Mucosa of descending colon (tissue), 3 donors: ENCODE measurements around the gene TCF12. TPM values are rescaled to one million over a fixed set of nuclear protein-coding genes. Genes with fewer than 3 reads are reported as not detected.
A peak's percentile ranks its signal among the peaks of the same experiment; 100 is the strongest.

Experiments used
- ATAC-seq: fragments of 200-7000 bp; cut with Tn5 transposase; one replicate; pipeline ENCODE4 v1.9.1; 2020; ENCODE audit warnings: mild to moderate bottlenecking, moderate library complexity
- DNase-seq, 3 donors: peaks; one replicate each; pipeline ENCODE4 v3.0.0-alpha.2; 2020
- H3K36me3 ChIP-seq: fragments of 200-600 bp; one replicate; pipeline ENCODE4 v1.8.0; 2021; ENCODE audit warnings: low read depth, mild to moderate bottlenecking
- H3K4me1 ChIP-seq: fragments of 200-600 bp; one replicate; pipeline ENCODE4 v1.8.0; 2021; ENCODE audit warnings: low read depth, mild to moderate bottlenecking
- H3K4me3 ChIP-seq: fragments of 200-600 bp; one replicate; pipeline ENCODE4 v1.8.0; 2021; ENCODE audit warnings: mild to moderate bottlenecking
- H3K9me3 ChIP-seq: fragments of 200-600 bp; one replicate; pipeline ENCODE4 v1.8.0; 2021; ENCODE audit warnings: mild to moderate bottlenecking
- intact Hi-C, 2 donors: fragments of 100-400 bp; cut with DNase I in 1 of 2; cut with micrococcal nuclease in 1 of 2; formaldehyde crosslinking; loops; one replicate each; pipeline versions ENCODE4 v1.11.0 to v1.11.1; 2022; cut with DNase I, micrococcal nuclease
- total RNA-seq, 3 donors: library from RNA; stranded (reverse); fragmentation: NEBNext Ultra II Directional in 2 of 3; extraction: Animal tissue kit (Norgen Biotek cat#: 25700) in 2 of 3; gene quantifications; one replicate each; pipeline versions ENCODE4 v1.2.1 to v1.2.4, GENCODE V29; 2021 to 2023
- TF ChIP-seq, protein P1 (sequence below): fragments of 200-600 bp; IDR thresholded peaks from one replicate; pipeline ENCODE4 v1.8.0; 2022; ENCODE audit warnings: antibody characterized with exemption, mild to moderate bottlenecking
- donor health status: DM: no; HTN: no; CAD: no; lungs with moderate emphysema.
- donor health status: DM: no; HTN: no; CAD: no.
- donor health status: DM: no; HTN: yes; CAD: no.

TCF12 gene
- total RNA-seq, 3 donors from 2014 or later, result 74.1 to 118 (median 106) TPM

DNA sequence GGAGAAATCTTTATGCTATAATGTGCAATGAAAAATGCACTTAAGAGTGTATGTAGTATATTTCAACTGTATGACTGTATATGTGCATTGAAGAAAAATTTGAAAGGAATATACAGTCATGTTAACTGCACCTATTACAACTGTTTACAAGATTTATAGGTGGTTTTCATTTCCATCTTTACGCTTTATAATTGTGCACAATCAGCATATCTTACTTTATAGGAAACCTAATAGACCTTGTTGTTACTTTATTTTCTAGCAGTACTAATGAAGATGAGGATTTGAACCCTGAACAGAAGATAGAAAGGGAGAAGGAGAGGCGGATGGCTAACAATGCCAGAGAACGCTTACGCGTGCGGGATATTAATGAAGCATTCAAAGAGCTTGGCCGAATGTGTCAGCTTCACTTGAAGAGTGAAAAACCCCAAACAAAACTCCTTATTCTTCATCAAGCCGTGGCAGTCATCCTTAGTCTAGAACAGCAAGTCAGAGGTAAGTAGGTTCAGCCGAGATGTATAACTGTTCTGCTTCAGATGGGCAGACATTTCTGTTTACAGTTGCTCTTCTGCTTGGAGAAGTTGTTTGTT, 354.4 kb downstream of the TCF12 start:
- Histone ChIP-seq H3K4me3 (no peak overlapping the region), H3K4me1 (no peaks in the 10 kb centered on the region), H3K9me3 (no peaks in the 10 kb centered on the region), H3K36me3 (no peaks in the 10 kb centered on the region)
- intact Hi-C loops, result no loop called here
- no peak for DNase-seq
- ATAC-seq, result no peak
- TF ChIP-seq, protein P1, sequence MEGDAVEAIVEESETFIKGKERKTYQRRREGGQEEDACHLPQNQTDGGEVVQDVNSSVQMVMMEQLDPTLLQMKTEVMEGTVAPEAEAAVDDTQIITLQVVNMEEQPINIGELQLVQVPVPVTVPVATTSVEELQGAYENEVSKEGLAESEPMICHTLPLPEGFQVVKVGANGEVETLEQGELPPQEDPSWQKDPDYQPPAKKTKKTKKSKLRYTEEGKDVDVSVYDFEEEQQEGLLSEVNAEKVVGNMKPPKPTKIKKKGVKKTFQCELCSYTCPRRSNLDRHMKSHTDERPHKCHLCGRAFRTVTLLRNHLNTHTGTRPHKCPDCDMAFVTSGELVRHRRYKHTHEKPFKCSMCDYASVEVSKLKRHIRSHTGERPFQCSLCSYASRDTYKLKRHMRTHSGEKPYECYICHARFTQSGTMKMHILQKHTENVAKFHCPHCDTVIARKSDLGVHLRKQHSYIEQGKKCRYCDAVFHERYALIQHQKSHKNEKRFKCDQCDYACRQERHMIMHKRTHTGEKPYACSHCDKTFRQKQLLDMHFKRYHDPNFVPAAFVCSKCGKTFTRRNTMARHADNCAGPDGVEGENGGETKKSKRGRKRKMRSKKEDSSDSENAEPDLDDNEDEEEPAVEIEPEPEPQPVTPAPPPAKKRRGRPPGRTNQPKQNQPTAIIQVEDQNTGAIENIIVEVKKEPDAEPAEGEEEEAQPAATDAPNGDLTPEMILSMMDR, result no peak

DNA sequence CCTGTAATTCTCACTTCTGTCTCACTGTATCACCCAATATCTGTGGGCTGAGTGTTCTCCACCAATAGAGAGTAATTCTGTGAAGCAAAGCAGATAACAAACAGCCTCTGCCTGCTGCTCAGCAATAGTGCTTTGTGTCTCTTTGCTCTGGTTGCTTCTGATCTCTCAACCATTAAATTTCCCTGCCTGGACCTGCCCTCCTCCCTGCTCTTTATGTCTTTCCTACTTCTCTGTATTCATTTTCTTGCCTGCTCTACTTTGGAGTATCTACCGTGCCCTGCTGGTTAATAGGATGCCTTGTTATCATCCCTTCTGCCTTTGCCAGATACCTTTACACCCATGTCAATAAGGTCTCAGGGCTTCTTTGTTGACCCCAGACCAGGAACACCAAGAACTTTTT, 355.0 kb downstream of the TCF12 start:
- DNase-seq (no peak), ATAC-seq (no peak)
- Histone ChIP-seq H3K4me3 (no peak overlapping the region), H3K9me3 (no peaks in the 10 kb centered on the region), H3K4me1 (no peaks in the 10 kb centered on the region), H3K36me3 (no peaks in the 10 kb centered on the region)
- TF ChIP-seq, protein P1, result no peak
- intact Hi-C loops, result no loop called here

DNA sequence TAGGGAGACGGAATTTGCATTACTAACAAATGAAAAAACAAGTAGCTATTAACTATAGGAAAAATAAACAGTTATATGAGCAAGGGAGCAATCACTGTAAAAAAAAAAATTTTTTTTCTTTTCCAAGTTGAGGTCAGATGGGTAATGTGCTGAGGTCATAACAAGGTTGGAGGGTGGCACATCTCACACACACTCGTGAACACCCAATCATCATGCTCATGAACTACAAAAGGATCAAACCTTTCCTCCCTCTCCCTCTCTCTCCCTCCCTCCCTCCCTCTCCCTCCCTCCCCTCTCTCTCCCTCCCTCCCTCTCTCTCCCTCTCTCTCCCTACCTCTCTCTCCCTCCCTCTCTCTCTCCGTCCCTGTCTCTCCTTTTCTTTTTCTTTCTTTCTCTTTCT, 360.0 kb downstream of the TCF12 start:
- intact Hi-C loops, result no loop called here
- Histone ChIP-seq H3K9me3 (no peaks in the 10 kb centered on the region), H3K4me3 (no peak overlapping the region), H3K36me3 (no peaks in the 10 kb centered on the region), H3K4me1 (no peaks in the 10 kb centered on the region)
- no peak for DNase-seq
- TF ChIP-seq, protein P1, result no peak
- ATAC-seq, result no peak

DNA sequence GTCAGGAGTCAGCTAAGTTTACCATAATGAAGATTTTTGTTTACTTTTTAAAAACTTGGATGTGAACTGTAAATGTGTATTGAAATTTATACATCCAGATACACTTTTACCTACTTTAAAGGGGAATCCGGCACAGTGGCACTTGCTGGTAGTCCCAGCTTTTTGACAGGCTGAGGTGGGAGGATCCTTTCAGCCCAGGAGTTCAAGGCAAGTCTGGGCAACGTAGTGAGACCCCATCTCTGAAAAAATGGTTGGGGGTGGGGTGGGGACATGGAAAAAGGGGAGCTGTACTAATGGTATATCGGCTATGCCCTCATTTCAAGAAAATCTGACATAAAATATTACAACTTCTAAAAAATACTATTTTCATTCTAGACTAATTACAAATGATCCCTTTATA, 362.0 kb downstream of the TCF12 start:
- TF ChIP-seq, protein P1, result no peak
- no peak overlapping the region for H3K4me3 ChIP-seq
- intact Hi-C loops, result no loop called here
- no peaks in the 10 kb centered on the region for H3K36me3 ChIP-seq
- ATAC-seq, result no peak
- no peaks in the 10 kb centered on the region for H3K9me3 ChIP-seq
- no peaks in the 10 kb centered on the region for H3K4me1 ChIP-seq
- no peak for DNase-seq

DNA sequence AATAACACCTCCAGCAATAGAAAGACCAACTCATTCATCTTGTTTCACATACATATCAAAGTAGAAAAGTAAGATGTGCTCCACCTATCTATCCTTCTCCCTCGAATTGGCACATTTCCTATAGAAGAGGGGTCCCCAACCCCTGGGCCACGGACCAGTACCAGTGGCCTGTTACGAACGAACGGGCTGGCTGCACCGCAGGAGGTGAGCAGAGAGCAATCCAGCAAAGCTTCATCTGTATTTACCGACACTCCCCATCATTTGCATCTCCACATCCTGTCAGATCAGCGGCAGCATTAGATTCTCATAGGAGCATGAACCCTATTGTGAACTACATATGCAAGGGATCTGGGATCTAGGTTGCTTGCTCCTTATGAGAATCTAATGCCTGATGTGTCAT, 362.9 kb downstream of the TCF12 start:
- DNase-seq (no peak), ATAC-seq (peak; percentile 64)
- Histone ChIP-seq H3K9me3 (no peaks in the 10 kb centered on the region), H3K4me3 (no peak overlapping the region), H3K36me3 (no peaks in the 10 kb centered on the region), H3K4me1 (no peaks in the 10 kb centered on the region)
- intact Hi-C loops, result no loop called here
- TF ChIP-seq, protein P1, result no peak

DNA sequence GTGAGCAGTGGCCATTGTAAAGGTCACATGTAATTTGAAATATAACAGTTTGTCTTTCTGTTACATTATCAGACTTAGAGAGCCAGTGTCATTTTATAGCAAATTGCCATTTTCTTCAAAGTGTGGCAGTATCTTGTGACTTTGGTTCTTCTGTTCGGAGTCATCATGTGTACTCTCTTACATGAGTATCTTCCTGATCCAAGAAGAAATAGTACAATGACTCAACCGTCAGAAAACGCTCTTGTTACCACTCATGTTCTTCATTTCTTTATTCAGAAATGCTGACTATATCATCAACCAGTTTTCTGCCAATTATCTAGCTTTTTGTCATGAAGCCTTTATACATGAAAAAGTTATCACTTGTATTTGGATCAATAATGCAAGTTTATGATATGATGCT, 364.2 kb downstream of the TCF12 start:
- TF ChIP-seq, protein P1, result no peak
- Histone ChIP-seq H3K36me3 (no peaks in the 10 kb centered on the region), H3K4me1 (no peaks in the 10 kb centered on the region), H3K4me3 (no peak overlapping the region), H3K9me3 (no peaks in the 10 kb centered on the region)
- DNase-seq (no peak), ATAC-seq (no peak)
- intact Hi-C loops, result no loop called here
